GM18499 (cell line): ENCODE data around the gene TPGS2.

ENCODE experiments used
- ATAC-seq: cut with Tn5 transposase; IDR thresholded peaks from one replicate; pipeline ENCODE4 v1.9.1; 2021; ENCODE audit warnings: moderate number of reproducible peaks; ENCODE audit not compliant: insufficient read depth, unreplicated experiment

Gene TPGS2

DNA sequence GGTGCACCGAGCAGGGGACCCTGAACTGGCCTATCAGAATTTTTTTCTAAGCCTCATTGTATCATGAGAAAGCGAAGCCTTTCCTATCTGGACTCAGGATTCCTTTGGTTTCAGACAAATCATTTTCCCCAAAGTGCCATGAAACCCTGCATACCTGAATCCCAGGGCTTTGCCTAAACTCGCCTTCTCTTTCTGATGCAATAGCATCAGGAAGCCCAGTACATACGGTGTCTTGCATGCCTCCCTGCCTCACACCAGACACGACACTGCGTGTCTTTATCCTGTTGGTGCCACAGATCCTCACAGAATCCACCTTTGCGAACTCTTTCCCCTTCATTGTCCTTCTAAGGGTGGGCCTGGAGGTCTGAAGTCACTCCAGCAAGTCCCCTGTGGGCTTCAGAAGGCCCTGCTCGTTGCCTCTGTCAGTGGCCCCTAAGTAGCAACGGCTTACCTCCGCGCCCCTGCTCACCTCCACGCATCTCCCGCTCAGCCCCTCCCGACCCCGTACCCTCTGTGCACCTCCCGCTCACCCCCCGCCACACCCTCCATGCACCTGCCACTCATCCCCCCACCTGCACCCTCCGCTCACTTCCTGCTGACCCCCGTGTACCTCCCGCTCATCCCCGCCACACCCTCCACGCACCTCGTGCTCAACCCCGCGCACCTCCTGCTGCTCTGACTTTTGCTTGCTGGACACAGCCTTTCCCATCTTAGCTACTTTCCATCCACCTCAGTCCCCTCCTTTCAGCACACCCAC, 83.4 kb downstream of the TPGS2 start:
- ATAC-seq = no peak

GRCh38 chr18:36744261-36744876, 84.4 kb downstream of the TPGS2 start:
- ATAC-seq = no peak
